ENCODE results near the gene PRDM4. TPM values are rescaled to one million over a fixed set of nuclear protein-coding genes. Genes with fewer than 3 reads are reported as not detected.

The PRDM4 gene
- total and polyA plus RNA-seq, 2 of the 13 experiments (the other 11 are each of a cell fraction or from before 2014, with no cell fraction given) = 9.9 to 15.3 TPM

DNA sequence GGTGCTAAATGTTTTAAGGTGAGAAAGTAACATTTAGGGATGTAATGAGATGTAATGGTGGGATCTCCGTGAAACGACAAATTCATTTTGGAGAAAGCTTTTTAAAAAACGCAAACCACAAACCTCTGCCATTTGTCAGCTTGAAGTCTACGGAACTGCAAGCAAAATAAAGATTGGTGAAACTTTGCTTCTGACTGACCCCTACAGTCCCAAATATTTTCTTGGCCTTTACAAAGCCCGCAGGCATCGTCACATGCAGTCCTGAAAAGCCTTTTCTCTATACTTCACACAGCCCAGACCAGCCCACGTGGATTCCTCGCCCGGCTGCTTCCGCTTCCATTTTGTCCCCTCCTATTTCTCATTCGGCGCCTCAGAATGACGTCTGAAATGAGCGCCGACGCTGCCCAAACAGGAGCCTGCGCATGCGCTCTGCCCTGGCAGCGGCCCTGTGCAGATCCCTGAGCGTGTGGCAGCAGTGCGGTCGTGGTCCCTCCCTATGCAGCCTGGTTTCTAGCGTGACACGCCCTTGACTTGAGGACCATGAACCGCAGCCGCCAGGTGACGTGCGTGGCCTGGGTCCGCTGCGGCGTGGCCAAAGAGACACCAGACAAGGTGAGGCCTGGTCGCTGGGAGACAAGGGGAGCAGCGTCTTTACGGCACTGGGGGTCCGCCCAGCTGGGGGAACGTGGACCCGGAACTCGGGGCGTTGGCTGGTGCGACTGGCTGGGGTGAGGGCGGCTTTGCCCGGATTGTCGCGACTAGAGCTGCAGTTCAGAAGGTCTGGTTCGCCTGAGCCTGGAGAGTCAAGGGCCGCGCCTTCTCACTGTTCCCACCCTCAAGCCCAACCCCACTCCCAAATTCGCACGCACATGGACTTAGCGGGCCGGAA is 75.3 kb downstream of the PRDM4 start, which contains the start of gene PWP1 (continued):
- TF ChIP-seq, protein P1, sequence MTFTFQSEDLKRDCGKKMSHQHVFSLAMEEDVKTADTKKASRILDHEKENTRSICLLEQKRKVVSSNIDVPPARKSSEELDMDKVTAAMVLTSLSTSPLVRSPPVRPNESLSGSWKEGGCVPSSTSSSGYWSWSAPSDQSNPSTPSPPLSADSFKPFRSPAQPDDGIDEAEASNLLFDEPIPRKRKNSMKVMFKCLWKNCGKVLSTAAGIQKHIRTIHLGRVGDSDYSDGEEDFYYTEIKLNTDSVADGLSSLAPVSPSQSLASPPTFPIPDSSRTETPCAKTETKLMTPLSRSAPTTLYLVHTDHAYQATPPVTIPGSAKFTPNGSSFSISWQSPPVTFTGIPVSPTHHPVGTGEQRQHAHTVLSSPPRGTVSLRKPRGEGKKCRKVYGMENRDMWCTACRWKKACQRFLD (CRISPR knock-in tag; IDR thresholded peaks at IDR 0.05; ENCODE audit: borderline replicate concordance) = no peak
- TF ChIP-seq, protein P2, sequence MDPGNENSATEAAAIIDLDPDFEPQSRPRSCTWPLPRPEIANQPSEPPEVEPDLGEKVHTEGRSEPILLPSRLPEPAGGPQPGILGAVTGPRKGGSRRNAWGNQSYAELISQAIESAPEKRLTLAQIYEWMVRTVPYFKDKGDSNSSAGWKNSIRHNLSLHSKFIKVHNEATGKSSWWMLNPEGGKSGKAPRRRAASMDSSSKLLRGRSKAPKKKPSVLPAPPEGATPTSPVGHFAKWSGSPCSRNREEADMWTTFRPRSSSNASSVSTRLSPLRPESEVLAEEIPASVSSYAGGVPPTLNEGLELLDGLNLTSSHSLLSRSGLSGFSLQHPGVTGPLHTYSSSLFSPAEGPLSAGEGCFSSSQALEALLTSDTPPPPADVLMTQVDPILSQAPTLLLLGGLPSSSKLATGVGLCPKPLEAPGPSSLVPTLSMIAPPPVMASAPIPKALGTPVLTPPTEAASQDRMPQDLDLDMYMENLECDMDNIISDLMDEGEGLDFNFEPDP (CRISPR knock-in tag; conservative IDR thresholded peaks at IDR 0.05) = no peak
- peak; percentile 68 for TF ChIP-seq ELF3 (CRISPR knock-in tag; IDR thresholded peaks at IDR 0.05)
- no peak for TF ChIP-seq ARNT (IDR thresholded peaks at IDR 0.05)
- TF ChIP-seq, protein P3, sequence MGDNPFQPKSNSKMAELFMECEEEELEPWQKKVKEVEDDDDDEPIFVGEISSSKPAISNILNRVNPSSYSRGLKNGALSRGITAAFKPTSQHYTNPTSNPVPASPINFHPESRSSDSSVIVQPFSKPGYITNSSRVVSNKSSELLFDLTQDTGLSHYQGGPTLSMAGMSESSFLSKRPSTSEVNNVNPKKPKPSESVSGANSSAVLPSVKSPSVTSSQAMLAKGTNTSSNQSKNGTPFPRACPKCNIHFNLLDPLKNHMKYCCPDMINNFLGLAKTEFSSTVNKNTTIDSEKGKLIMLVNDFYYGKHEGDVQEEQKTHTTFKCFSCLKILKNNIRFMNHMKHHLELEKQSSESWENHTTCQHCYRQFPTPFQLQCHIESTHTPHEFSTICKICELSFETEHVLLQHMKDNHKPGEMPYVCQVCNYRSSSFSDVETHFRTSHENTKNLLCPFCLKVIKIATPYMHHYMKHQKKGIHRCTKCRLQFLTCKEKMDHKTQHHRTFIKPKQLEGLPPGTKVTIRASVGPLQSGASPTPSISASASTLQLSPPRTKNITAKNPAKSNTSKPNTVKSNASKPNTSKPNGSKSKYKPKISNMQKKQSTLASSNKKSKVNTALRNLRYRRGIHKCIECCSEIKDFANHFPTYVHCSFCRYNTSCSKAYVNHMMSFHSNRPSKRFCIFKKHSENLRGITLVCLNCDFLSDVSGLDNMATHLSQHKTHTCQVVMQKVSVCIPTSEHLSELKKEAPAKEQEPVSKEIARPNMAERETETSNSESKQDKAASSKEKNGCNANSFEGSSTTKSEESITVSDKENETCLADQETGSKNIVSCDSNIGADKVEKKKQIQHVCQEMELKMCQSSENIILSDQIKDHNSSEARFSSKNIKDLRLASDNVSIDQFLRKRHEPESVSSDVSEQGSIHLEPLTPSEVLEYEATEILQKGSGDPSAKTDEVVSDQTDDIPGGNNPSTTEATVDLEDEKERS (CRISPR knock-in tag; IDR thresholded peaks at IDR 0.05) = peak; percentile 89; the same call in 1 of the 2 replicates
- TF ChIP-seq RXRB (CRISPR knock-in tag; IDR thresholded peaks at IDR 0.05; ENCODE audit: borderline replicate concordance) = no peak
- TF ChIP-seq, protein P4, sequence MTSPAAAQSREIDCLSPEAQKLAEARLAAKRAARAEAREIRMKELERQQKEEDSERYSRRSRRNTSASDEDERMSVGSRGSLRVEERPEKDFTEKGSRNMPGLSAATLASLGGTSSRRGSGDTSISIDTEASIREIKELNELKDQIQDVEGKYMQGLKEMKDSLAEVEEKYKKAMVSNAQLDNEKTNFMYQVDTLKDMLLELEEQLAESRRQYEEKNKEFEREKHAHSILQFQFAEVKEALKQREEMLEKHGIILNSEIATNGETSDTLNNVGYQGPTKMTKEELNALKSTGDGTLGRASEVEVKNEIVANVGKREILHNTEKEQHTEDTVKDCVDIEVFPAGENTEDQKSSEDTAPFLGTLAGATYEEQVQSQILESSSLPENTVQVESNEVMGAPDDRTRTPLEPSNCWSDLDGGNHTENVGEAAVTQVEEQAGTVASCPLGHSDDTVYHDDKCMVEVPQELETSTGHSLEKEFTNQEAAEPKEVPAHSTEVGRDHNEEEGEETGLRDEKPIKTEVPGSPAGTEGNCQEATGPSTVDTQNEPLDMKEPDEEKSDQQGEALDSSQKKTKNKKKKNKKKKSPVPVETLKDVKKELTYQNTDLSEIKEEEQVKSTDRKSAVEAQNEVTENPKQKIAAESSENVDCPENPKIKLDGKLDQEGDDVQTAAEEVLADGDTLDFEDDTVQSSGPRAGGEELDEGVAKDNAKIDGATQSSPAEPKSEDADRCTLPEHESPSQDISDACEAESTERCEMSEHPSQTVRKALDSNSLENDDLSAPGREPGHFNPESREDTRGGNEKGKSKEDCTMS (CRISPR knock-in tag; conservative IDR thresholded peaks at IDR 0.05) = no peak
- TF ChIP-seq SIX1 (CRISPR knock-in tag; IDR thresholded peaks at IDR 0.05; ENCODE audit: borderline replicate concordance) = no peak
- TF ChIP-seq KAT8 (CRISPR knock-in tag; IDR thresholded peaks at IDR 0.05) = peak; percentile 96
- peak; percentile 95 for TF ChIP-seq RBFOX2 (IDR thresholded peaks at IDR 0.05; ENCODE audit: low read depth, low read length)
- peak; percentile 89; the same call in 1 of the 2 replicates for TF ChIP-seq ZSCAN21 (CRISPR knock-in tag; IDR thresholded peaks at IDR 0.05; ENCODE audit: borderline replicate concordance)
- no peak for TF ChIP-seq TCF7L2 (IDR thresholded peaks at IDR 0.05; ENCODE audit: low read depth, low read length)
- peak; percentile 80; the same call in 1 of the 2 replicates for TF ChIP-seq ZNF709 (CRISPR knock-in tag; IDR thresholded peaks at IDR 0.05)
- TF ChIP-seq ZNF678 (CRISPR knock-in tag; IDR thresholded peaks at IDR 0.05) = 0 out of 2 replicates have a peak, but pooled peaks have one; percentile 64
- TF ChIP-seq, protein P5, sequence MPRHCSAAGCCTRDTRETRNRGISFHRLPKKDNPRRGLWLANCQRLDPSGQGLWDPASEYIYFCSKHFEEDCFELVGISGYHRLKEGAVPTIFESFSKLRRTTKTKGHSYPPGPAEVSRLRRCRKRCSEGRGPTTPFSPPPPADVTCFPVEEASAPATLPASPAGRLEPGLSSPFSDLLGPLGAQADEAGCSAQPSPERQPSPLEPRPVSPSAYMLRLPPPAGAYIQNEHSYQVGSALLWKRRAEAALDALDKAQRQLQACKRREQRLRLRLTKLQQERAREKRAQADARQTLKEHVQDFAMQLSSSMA (CRISPR knock-in tag; IDR thresholded peaks at IDR 0.05) = peak; percentile 85; the same call in 1 of the 2 replicates
- TF ChIP-seq ZNF7 (CRISPR knock-in tag; IDR thresholded peaks at IDR 0.05) = no peak
- TF ChIP-seq MYNN (CRISPR knock-in tag; IDR thresholded peaks at IDR 0.05; ENCODE audit: low read depth) = no peak
- peak; percentile 98 for TF ChIP-seq ARHGAP35 (CRISPR knock-in tag; IDR thresholded peaks at IDR 0.05; ENCODE audit: borderline replicate concordance)
- TF ChIP-seq RELA (CRISPR knock-in tag; IDR thresholded peaks at IDR 0.05) = no peak
- peak; percentile 26 for TF ChIP-seq PITX1 (CRISPR knock-in tag; IDR thresholded peaks at IDR 0.05)
- peak; percentile 97 for TF ChIP-seq GATAD1 (CRISPR knock-in tag; IDR thresholded peaks at IDR 0.05)
